Mesenchymal stem cell (in vitro differentiated cells and primary cell): ENCODE results near the gene KLK1.

Experiments
- DNase-seq: peaks from one replicate; pipeline ENCODE4 v3.0.0-alpha.2; 2013
- H2AFZ ChIP-seq: one replicate; pipeline ENCODE4 v1.6.1; 2013; ENCODE audit warnings: low read depth, mild to moderate bottlenecking, control low read depth, inconsistent platforms, low read length, moderate library complexity
- H2AK5ac ChIP-seq: 2 replicates; pipeline ENCODE4 v1.6.1; 2013; ENCODE audit warnings: low read length, moderate library complexity, mild to moderate bottlenecking, inconsistent platforms; ENCODE audit not compliant: severe bottlenecking
- H2BK120ac ChIP-seq: one replicate; pipeline ENCODE4 v1.6.1; 2013; ENCODE audit warnings: low read depth, mild to moderate bottlenecking, inconsistent platforms, low read length, moderate library complexity
- H2BK12ac ChIP-seq, 2 experiments: one replicate each; pipeline ENCODE4 v1.6.1; 2013; ENCODE audit warnings: inconsistent platforms in 2 of 2, low read length in 2 of 2, mild to moderate bottlenecking in 2 of 2, moderate library complexity in 2 of 2, control low read depth in 1 of 2
- H2BK15ac ChIP-seq: one replicate; pipeline ENCODE4 v1.6.1; 2013; ENCODE audit warnings: mild to moderate bottlenecking, low read depth, inconsistent platforms; ENCODE audit not compliant: poor library complexity, severe bottlenecking
- H2BK5ac ChIP-seq: 2 replicates; pipeline ENCODE4 v1.6.1; 2013; ENCODE audit warnings: low read depth, mild to moderate bottlenecking, low read length, control low read depth, inconsistent platforms; ENCODE audit not compliant: poor library complexity, severe bottlenecking
- H3K14ac ChIP-seq, 2 experiments: one replicate each; pipeline ENCODE4 v1.6.1; 2013; ENCODE audit warnings: inconsistent platforms in 2 of 2, low read length in 2 of 2, control low read depth in 1 of 2, mild to moderate bottlenecking in 1 of 2, moderate library complexity in 1 of 2
- H3K18ac ChIP-seq, 2 experiments: one replicate each; pipeline ENCODE4 v1.6.1; 2013; ENCODE audit warnings: inconsistent platforms in 2 of 2, low read length in 2 of 2, control low read depth in 1 of 2, low read depth in 1 of 2, mild to moderate bottlenecking in 1 of 2
- H3K23ac ChIP-seq, 2 experiments: one replicate each; pipeline ENCODE4 v1.6.1; 2013; ENCODE audit warnings: inconsistent platforms in 2 of 2, low read length in 2 of 2, mild to moderate bottlenecking in 2 of 2, moderate library complexity in 2 of 2, control low read depth in 1 of 2
- H3K27ac ChIP-seq: 2 replicates; pipeline ENCODE4 v1.5.1; 2013; ENCODE audit warnings: mild to moderate bottlenecking, moderate library complexity, low read length, control low read depth, inconsistent platforms; ENCODE audit not compliant: poor library complexity, severe bottlenecking
- H3K27me3 ChIP-seq, 2 experiments: 2 replicates each; pipeline versions ENCODE4 v1.6.1 to v1.7.0; 2013; ENCODE audit warnings: low read length in 2 of 2, mild to moderate bottlenecking in 2 of 2, moderate library complexity in 2 of 2, control low read depth in 1 of 2, inconsistent platforms in 1 of 2; ENCODE audit not compliant: control insufficient read depth in 1 of 2, insufficient read depth in 1 of 2
- H3K36me3 ChIP-seq, 2 experiments: 2 replicates each; pipeline versions ENCODE4 v1.6.1 to v1.7.0; 2013; ENCODE audit warnings: low read length in 2 of 2, control low read depth in 1 of 2, inconsistent platforms in 1 of 2, low read depth in 1 of 2, mild to moderate bottlenecking in 1 of 2; ENCODE audit not compliant: insufficient read depth in 2 of 2, control insufficient read depth in 1 of 2
- H3K4ac ChIP-seq, 2 experiments: one replicate each; pipeline ENCODE4 v1.6.1; 2013; ENCODE audit warnings: inconsistent platforms in 2 of 2, low read length in 2 of 2, mild to moderate bottlenecking in 2 of 2, moderate library complexity in 2 of 2, control low read depth in 1 of 2, low read depth in 1 of 2
- H3K4me1 ChIP-seq: 2 replicates; pipeline ENCODE4 v1.6.1; 2013; ENCODE audit warnings: low read depth, low read length, control low read depth; ENCODE audit not compliant: control insufficient read depth, insufficient read depth
- H3K4me2 ChIP-seq: 2 replicates; pipeline ENCODE4 v1.6.1; 2013; ENCODE audit warnings: low read length, mild to moderate bottlenecking, inconsistent platforms; ENCODE audit not compliant: poor library complexity, severe bottlenecking
- H3K4me3 ChIP-seq, 2 experiments: 2 replicates each; pipeline versions ENCODE4 v1.5.1 to v1.7.0; 2013; ENCODE audit warnings: low read length in 2 of 2, mild to moderate bottlenecking in 2 of 2, control low read depth in 1 of 2, low read depth in 1 of 2; ENCODE audit not compliant: insufficient read depth in 1 of 2
- H3K79me1 ChIP-seq: replicated peaks from 2 replicates; pipeline ENCODE4 v1.6.1; 2013; ENCODE audit warnings: mild to moderate bottlenecking, control low read depth, low read length, inconsistent platforms; ENCODE audit not compliant: poor library complexity, severe bottlenecking
- H3K9ac ChIP-seq: 2 replicates; pipeline ENCODE4 v1.7.0; 2013; ENCODE audit warnings: mild to moderate bottlenecking, low read length, moderate library complexity
- H3K9me3 ChIP-seq: 2 replicates; pipeline ENCODE4 v1.7.0; 2013; ENCODE audit warnings: mild to moderate bottlenecking, low read length; ENCODE audit not compliant: control insufficient read depth
- H4K8ac ChIP-seq: one replicate; pipeline ENCODE4 v1.6.1; 2013; ENCODE audit warnings: inconsistent platforms, mild to moderate bottlenecking, low read length, moderate library complexity
- H4K91ac ChIP-seq: one replicate; pipeline ENCODE4 v1.6.1; 2013; ENCODE audit warnings: mild to moderate bottlenecking, low read length, inconsistent platforms
- WGBS: methylation state at CpG from one replicate; pipeline ENCODE4 v1.1.7; 2013; ENCODE audit warnings: mixed read lengths; 5-methylcytosine and 5-hydroxymethylcytosine counted together

The KLK1 gene

GRCh38 chr19:50795664-50796073 lies 27.9 kb downstream of the KLK1 start:
- Histone ChIP-seq H3K9ac (no peak overlapping the region), H3K36me3 (peaks cover 31 to 58% of the 10 kb centered on the region in 2 experiments), H3K4ac (no peak overlapping the region), H2AK5ac (no peak overlapping the region), H2BK5ac (no peak overlapping the region), H3K27ac (no peak overlapping the region), H3K4me2 (no peak overlapping the region), H2BK12ac (no peak overlapping the region), H3K9me3 (no peaks in the 10 kb centered on the region), H3K79me1 (peaks cover 31% of the 10 kb centered on the region), H4K91ac (no peak overlapping the region), H3K27me3 (no peaks in the 10 kb centered on the region), H2BK120ac (no peak overlapping the region), H2BK15ac (no peak overlapping the region), H4K8ac (no peak overlapping the region), H3K4me1 (peaks cover 12% of the 10 kb centered on the region), H3K4me3 (no peak overlapping the region), H3K23ac (no peak overlapping the region), H2AFZ (no peak overlapping the region), H3K18ac (no peak overlapping the region), H3K14ac (no peak overlapping the region)
- WGBS = 88% methylated on average over 4 of the region's 4 CpGs
- no peak for DNase-seq

- no peak overlapping the region for H2BK12ac ChIP-seq
- no peak overlapping the region for H2BK15ac ChIP-seq
- H4K8ac ChIP-seq = peak overlapping the region; percentile 45
- H3K36me3 ChIP-seq = peaks cover 31 to 54% of the 10 kb centered on the region in 2 experiments
- H3K27ac ChIP-seq = no peak overlapping the region
- no peak for DNase-seq
- H3K23ac ChIP-seq = no peak overlapping the region
- H3K79me1 ChIP-seq = peaks cover 29% of the 10 kb centered on the region
- H3K4me3 ChIP-seq = no peak overlapping the region
- peaks cover 12% of the 10 kb centered on the region for H3K4me1 ChIP-seq
- no peaks in the 10 kb centered on the region for H3K27me3 ChIP-seq
- no peak overlapping the region for H2AK5ac ChIP-seq
- no peak overlapping the region for H3K9ac ChIP-seq
- H3K4ac ChIP-seq = peak overlapping the region in 1 of 2 experiments; percentile 7
- no peak overlapping the region for H2AFZ ChIP-seq
- no peak overlapping the region for H3K18ac ChIP-seq
- H4K91ac ChIP-seq = peak overlapping the region; percentile 28
- no peak overlapping the region for H3K14ac ChIP-seq
- H2BK5ac ChIP-seq = no peak overlapping the region
- WGBS = 68% methylated on average over 16 of the region's 18 CpGs
- H3K4me2 ChIP-seq = no peak overlapping the region
- no peaks in the 10 kb centered on the region for H3K9me3 ChIP-seq
- H2BK120ac ChIP-seq = no peak overlapping the region
Measured at GRCh38 chr19:50794876-50795663, 28.5 kb downstream of the KLK1 start.

GRCh38 chr19:50794074-50794875 lies 29.3 kb downstream of the KLK1 start:
- no peaks in the 10 kb centered on the region for H3K27me3 ChIP-seq
- peaks cover 12% of the 10 kb centered on the region for H3K4me1 ChIP-seq
- no peak overlapping the region for H3K18ac ChIP-seq
- peak overlapping the region; percentile 40 for H4K8ac ChIP-seq
- H2BK15ac ChIP-seq = no peak overlapping the region
- H3K9me3 ChIP-seq = no peaks in the 10 kb centered on the region
- no peak overlapping the region for H3K23ac ChIP-seq
- no peak overlapping the region for H3K14ac ChIP-seq
- no peak overlapping the region for H2BK12ac ChIP-seq
- H3K4me2 ChIP-seq = no peak overlapping the region
- H3K4ac ChIP-seq = no peak overlapping the region
- WGBS = 48% methylated on average over 14 of the region's 16 CpGs
- H2AFZ ChIP-seq = no peak overlapping the region
- no peak overlapping the region for H3K9ac ChIP-seq
- no peak overlapping the region for H3K4me3 ChIP-seq
- no peak overlapping the region for H3K27ac ChIP-seq
- peaks cover 26 to 46% of the 10 kb centered on the region in 2 experiments for H3K36me3 ChIP-seq
- H3K79me1 ChIP-seq = peaks cover 25% of the 10 kb centered on the region
- DNase-seq = no peak
- H4K91ac ChIP-seq = no peak overlapping the region
- H2BK120ac ChIP-seq = no peak overlapping the region
- H2BK5ac ChIP-seq = no peak overlapping the region
- no peak overlapping the region for H2AK5ac ChIP-seq

GRCh38 chr19:50793558-50794065 lies 30.0 kb downstream of the KLK1 start:
- H3K9me3 ChIP-seq = no peaks in the 10 kb centered on the region
- no peaks in the 10 kb centered on the region for H3K27me3 ChIP-seq
- no peak overlapping the region for H3K4me3 ChIP-seq
- H3K4me1 ChIP-seq = peaks cover 12% of the 10 kb centered on the region
- H3K4ac ChIP-seq = no peak overlapping the region
- DNase-seq = no peak
- no peak overlapping the region for H3K9ac ChIP-seq
- no peak overlapping the region for H2AK5ac ChIP-seq
- H3K79me1 ChIP-seq = peaks cover 21% of the 10 kb centered on the region
- peak overlapping the region; percentile 44 for H2BK15ac ChIP-seq
- H3K14ac ChIP-seq = no peak overlapping the region
- H2BK120ac ChIP-seq = no peak overlapping the region
- H2AFZ ChIP-seq = no peak overlapping the region
- no peak overlapping the region for H2BK12ac ChIP-seq
- WGBS = 87% methylated on average over 10 of the region's 11 CpGs
- H3K36me3 ChIP-seq = peaks cover 23 to 39% of the 10 kb centered on the region in 2 experiments
- no peak overlapping the region for H3K4me2 ChIP-seq
- no peak overlapping the region for H3K27ac ChIP-seq
- no peak overlapping the region for H3K23ac ChIP-seq
- H2BK5ac ChIP-seq = no peak overlapping the region
- H4K91ac ChIP-seq = no peak overlapping the region
- H3K18ac ChIP-seq = no peak overlapping the region
- no peak overlapping the region for H4K8ac ChIP-seq
